SK-N-MC (cell line): Measurements from ENCODE around the gene ITPRIPL2.

Experiments
- DNase-seq: peaks from one replicate; pipeline ENCODE4 v3.0.0-alpha.2; 2011; ENCODE audit warnings: low read depth, low spot score
- H3K27ac ChIP-seq: fragments of 200-600 bp; sonication (generic); 2 replicates; pipeline ENCODE4 v1.5.1; 2016; ENCODE audit warnings: mixed run types
- H3K36me3 ChIP-seq: fragments of 200-600 bp; sonication (generic); 2 replicates; pipeline ENCODE4 v1.6.1; 2017; ENCODE audit warnings: antibody characterized with exemption, low read length, mixed read lengths; ENCODE audit not compliant: insufficient read depth
- H3K4me3 ChIP-seq: fragments of 200-600 bp; sonication (generic); 2 replicates; pipeline ENCODE4 v1.5.1; 2016
- H3K9ac ChIP-seq: fragments of 200-600 bp; sonication (generic); 2 replicates; pipeline ENCODE4 v1.8.0; 2017; ENCODE audit warnings: mixed run types, mixed read lengths; ENCODE audit not compliant: insufficient read length
- H3K9me3 ChIP-seq: fragments of 200-600 bp; sonication (generic); 2 replicates; pipeline ENCODE4 v1.6.1; 2017; ENCODE audit warnings: low read depth, mild to moderate bottlenecking, antibody characterized with exemption, low read length, moderate library complexity, mixed read lengths
- EZH2 ChIP-seq: fragments of 200-600 bp; sonication (generic); IDR thresholded peaks from one replicate; pipeline ENCODE4 v1.6.1; 2017; ENCODE audit warnings: antibody characterized with exemption
- FOXP2 ChIP-seq: optimal IDR thresholded peaks from 2 replicates; pipeline ENCODE3; 2011; ENCODE audit warnings: mild to moderate bottlenecking, moderate library complexity; ENCODE audit not compliant: insufficient read depth; ENCODE audit errors: extremely low read length, control extremely low read depth
- POLR2AphosphoS5 ChIP-seq: IDR thresholded peaks from 2 replicates; pipeline ENCODE4 v1.6.1; 2012; ENCODE audit warnings: mild to moderate bottlenecking, low read depth, low read length, borderline replicate concordance

Gene ITPRIPL2

DNA sequence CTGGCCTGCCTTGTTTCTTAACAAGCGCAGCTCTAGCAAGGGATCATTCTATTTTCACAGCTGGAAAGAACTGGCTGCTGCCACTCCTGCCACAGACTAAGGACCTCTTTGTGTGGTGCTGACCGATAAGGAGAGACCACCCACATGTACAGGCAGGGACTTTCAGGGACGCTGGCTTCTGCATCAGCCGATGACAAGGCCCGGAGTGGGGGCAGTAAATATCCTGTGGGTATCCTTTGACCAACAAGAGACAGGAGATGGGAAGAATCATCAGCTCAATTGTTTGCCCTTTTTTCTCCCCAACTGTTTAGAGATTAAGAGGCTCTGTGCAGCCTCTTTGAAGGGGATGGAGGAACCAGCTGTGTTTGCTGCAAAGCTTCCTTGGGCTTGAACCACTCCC is 9.2 kb upstream of the ITPRIPL2 start:
- H3K9ac ChIP-seq, result no peak overlapping the region
- H3K27ac ChIP-seq, result no peak overlapping the region
- TF ChIP-seq EZH2, result no peak
- TF ChIP-seq POLR2AphosphoS5, result no peak
- no peak for TF ChIP-seq FOXP2
- DNase-seq, result no peak
- H3K36me3 ChIP-seq, result no peaks in the 10 kb centered on the region
- H3K4me3 ChIP-seq, result no peak overlapping the region
- H3K9me3 ChIP-seq, result no peaks in the 10 kb centered on the region

DNA sequence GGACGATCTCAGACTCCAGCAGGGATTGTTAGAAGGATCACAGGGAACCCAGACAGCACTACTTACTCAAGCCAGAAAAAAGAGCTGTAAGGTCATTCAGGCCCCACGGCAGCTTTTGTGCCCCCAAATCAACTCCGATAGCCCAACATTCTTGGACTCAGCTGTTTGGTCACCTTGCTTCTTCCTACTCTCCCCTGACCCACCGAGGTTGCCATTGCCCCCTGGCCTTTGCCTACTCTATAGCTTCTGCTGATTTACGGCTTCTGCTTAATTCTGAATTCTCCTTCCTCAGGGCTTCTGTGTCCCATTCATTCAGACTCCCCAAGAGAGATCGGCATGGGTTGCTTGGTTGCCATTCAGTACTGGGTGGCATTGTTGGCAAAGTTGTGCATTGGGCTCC is 8.6 kb upstream of the ITPRIPL2 start:
- Histone ChIP-seq H3K9me3 (no peaks in the 10 kb centered on the region), H3K27ac (no peak overlapping the region), H3K4me3 (no peak overlapping the region), H3K9ac (no peak overlapping the region), H3K36me3 (no peaks in the 10 kb centered on the region)
- DNase-seq, result no peak
- TF ChIP-seq EZH2 (no peak), FOXP2 (no peak), POLR2AphosphoS5 (no peak)

GRCh38 chr16:19105891-19106624 is 7.7 kb upstream of the ITPRIPL2 start:
- no peak for TF ChIP-seq POLR2AphosphoS5
- no peak for TF ChIP-seq FOXP2
- TF ChIP-seq EZH2, result no peak
- Histone ChIP-seq H3K4me3 (no peak overlapping the region), H3K27ac (no peak overlapping the region), H3K9ac (no peak overlapping the region), H3K9me3 (no peaks in the 10 kb centered on the region), H3K36me3 (no peaks in the 10 kb centered on the region)
- no peak for DNase-seq

GRCh38 chr16:19106625-19107020 is 7.1 kb upstream of the ITPRIPL2 start:
- Histone ChIP-seq H3K9me3 (no peaks in the 10 kb centered on the region), H3K36me3 (no peaks in the 10 kb centered on the region), H3K27ac (no peak overlapping the region), H3K4me3 (no peak overlapping the region), H3K9ac (no peak overlapping the region)
- DNase-seq, result no peak
- TF ChIP-seq POLR2AphosphoS5, result no peak
- TF ChIP-seq EZH2, result no peak
- TF ChIP-seq FOXP2, result no peak

- Histone ChIP-seq H3K9me3 (no peaks in the 10 kb centered on the region), H3K36me3 (no peaks in the 10 kb centered on the region), H3K4me3 (no peak overlapping the region), H3K9ac (no peak overlapping the region), H3K27ac (no peak overlapping the region)
- DNase-seq, result no peak
- TF ChIP-seq FOXP2 (no peak), POLR2AphosphoS5 (no peak), EZH2 (no peak)
Observed at GRCh38 chr16:19108409-19109287, 5.1 kb upstream of the ITPRIPL2 start.

DNA sequence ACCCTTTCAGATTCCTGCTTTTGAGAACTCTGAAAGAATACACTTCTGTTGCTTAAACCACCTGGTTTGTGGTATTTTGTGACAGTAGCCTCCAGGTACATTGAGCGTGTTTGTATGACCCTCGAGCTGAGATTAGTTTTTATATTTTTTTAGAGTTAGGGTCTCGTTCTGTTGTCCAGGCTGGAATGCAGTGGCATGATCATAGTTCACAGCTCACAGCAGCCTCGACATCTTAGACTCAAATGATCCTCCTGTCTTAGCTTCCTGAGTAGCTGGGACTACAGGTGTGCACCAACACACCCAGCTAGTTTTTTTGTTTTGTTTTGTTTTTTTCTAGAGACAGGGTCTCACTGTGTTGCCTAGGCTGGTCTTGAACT is 4.5 kb upstream of the ITPRIPL2 start:
- Histone ChIP-seq H3K9me3 (no peaks in the 10 kb centered on the region), H3K4me3 (no peak overlapping the region), H3K36me3 (no peaks in the 10 kb centered on the region), H3K9ac (no peak overlapping the region), H3K27ac (no peak overlapping the region)
- no peak for DNase-seq
- no peak for TF ChIP-seq POLR2AphosphoS5
- TF ChIP-seq FOXP2, result no peak
- no peak for TF ChIP-seq EZH2

DNA sequence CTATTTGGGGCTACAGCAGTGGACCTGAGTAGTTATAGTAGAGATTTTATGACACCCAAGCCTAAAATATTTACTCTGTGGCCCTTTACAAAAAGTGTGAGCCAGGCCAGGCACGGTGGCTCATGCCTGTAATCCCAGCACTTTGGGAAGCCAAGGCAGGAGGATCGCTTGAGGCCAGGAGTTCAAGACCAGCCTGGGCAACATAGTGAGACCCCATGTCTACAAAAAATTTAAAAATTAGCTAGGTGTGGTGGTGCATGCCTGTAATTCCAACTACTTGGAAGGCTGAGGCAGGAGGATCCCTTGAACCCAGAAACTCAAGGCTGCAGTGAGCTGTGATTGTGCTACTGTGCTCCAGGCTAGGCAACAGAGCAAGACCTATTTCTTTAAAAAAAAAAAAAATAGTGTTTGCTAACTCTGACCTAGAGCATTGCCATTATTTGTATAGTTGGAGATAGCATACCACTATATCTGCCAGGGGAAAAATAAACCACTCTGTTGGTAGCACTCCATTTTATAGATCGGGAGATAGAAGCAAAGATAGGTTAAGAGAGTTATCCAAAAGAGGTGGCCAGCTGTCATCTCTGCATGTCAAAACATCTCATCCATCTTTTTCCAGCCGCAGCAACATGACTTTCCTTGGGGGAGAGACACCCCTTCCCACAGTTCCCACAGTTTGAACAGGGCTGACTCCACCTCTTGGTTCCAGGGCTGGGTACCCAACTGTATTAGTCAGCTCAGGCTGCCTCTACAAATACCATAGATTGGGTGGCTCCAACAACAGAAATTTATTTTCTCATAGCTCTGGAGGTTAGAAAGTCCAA is 3.0 kb upstream of the ITPRIPL2 start:
- Histone ChIP-seq H3K9me3 (no peaks in the 10 kb centered on the region), H3K9ac (no peak overlapping the region), H3K4me3 (no peak overlapping the region), H3K27ac (no peak overlapping the region), H3K36me3 (no peaks in the 10 kb centered on the region)
- DNase-seq, result no peak
- TF ChIP-seq POLR2AphosphoS5, result no peak
- TF ChIP-seq FOXP2, result no peak
- TF ChIP-seq EZH2, result no peak

DNA sequence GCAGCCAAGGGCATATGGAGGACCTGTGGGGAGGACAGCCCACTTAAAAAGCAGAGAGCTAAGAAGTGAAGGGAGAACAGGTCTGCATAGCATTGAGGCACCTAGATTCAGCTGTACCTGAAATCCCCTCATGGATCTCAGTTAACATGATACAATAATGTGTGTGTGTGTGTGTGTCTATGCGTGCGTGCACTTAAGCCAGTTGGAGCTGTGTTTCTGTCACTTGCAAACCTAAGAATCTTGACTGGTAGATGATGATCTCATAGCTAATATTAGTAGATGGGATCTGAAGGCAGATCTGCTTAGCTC is 1.7 kb upstream of the ITPRIPL2 start:
- no peaks in the 10 kb centered on the region for H3K36me3 ChIP-seq
- no peaks in the 10 kb centered on the region for H3K9me3 ChIP-seq
- no peak overlapping the region for H3K4me3 ChIP-seq
- DNase-seq, result no peak
- no peak overlapping the region for H3K27ac ChIP-seq
- TF ChIP-seq POLR2AphosphoS5 (no peak), FOXP2 (no peak), EZH2 (no peak)
- no peak overlapping the region for H3K9ac ChIP-seq
